DLD1 (cell line): Measurements from ENCODE around the gene IQCC.

Source experiments
- in situ Hi-C: cut with HindIII; loops from 2 replicates; pipeline ENCODE4 v1.10.0; 2017; ENCODE audit warnings: low sequenced_read_pairs

The IQCC gene

GRCh38 chr1:32195531-32195930 is 9.9 kb upstream of the IQCC start:
- in situ Hi-C loops, result no loop called here

- in situ Hi-C loops, result no loop called here
Observed at GRCh38 chr1:32195972-32196823, 9.3 kb upstream of the IQCC start.

- in situ Hi-C loops, result no loop called here
Observed at GRCh38 chr1:32197074-32197473, 8.4 kb upstream of the IQCC start.

GRCh38 chr1:32197837-32198236 is 7.6 kb upstream of the IQCC start:
- in situ Hi-C loops, result no loop called here

GRCh38 chr1:32198237-32199042 is 7.0 kb upstream of the IQCC start:
- in situ Hi-C loops, result no loop called here

- in situ Hi-C loops, result no loop called here
Observed at GRCh38 chr1:32199043-32199716, 6.3 kb upstream of the IQCC start.

GRCh38 chr1:32199717-32200072 is 5.8 kb upstream of the IQCC start:
- in situ Hi-C loops, result no loop called here

GRCh38 chr1:32200226-32201010 is 5.1 kb upstream of the IQCC start, which contains the start of gene CCDC28B:
Gene CCDC28B (plus strand): TSS chr1:32200595. CDS start chr1:32201936, 1,341 bp downstream.
- in situ Hi-C loops, result no loop called here

- in situ Hi-C loops, result no loop called here
Observed at GRCh38 chr1:32201011-32201855, 4.2 kb upstream of the IQCC start.

- in situ Hi-C loops, result no loop called here
Observed at GRCh38 chr1:32204943-32205361, 519 bp upstream of the IQCC start.

- in situ Hi-C loops, result no loop called here
Observed at GRCh38 chr1:32208469-32208868, 3.0 kb downstream of the IQCC start.

GRCh38 chr1:32208891-32209328 is 3.4 kb downstream of the IQCC start, which contains the start of gene DCDC2B:
Gene DCDC2B (plus strand): TSS chr1:32209089. CDS start chr1:32209094, 5 bp downstream.
- in situ Hi-C loops, result no loop called here

- in situ Hi-C loops, result no loop called here
Observed at GRCh38 chr1:32215629-32216480, 10.4 kb downstream of the IQCC start.

GRCh38 chr1:32216566-32216965 is 11.1 kb downstream of the IQCC start:
- in situ Hi-C loops, result no loop called here

GRCh38 chr1:32219022-32219421 is 13.6 kb downstream of the IQCC start:
- in situ Hi-C loops, result no loop called here

GRCh38 chr1:32220746-32221580 is 15.5 kb downstream of the IQCC start:
- in situ Hi-C loops, result no loop called here

- in situ Hi-C loops, result no loop called here
Observed at GRCh38 chr1:32221581-32221979, 16.1 kb downstream of the IQCC start.
